Left ventricle myocardium inferior (tissue), 1 donor: ENCODE measurements around the gene CIB1. TPM values are rescaled to one million over a fixed set of nuclear protein-coding genes. Genes with fewer than 3 reads are reported as not detected.
A peak's percentile ranks its signal among the peaks of the same experiment; 100 is the strongest.
"Not testable (repeated sequence)": the region's sequence is repeated elsewhere in the genome, so short reads cannot be mapped to it uniquely, and the experiment has no call there.

Source experiments
- DNase-seq: peaks from one replicate; pipeline ENCODE4 v3.0.0-alpha.2; 2020
- H3K27ac ChIP-seq: fragments of 200-600 bp; replicated peaks from 2 replicates; pipeline ENCODE4 v1.8.0; 2021
- H3K27me3 ChIP-seq: fragments of 200-600 bp; 2 replicates; pipeline ENCODE4 v1.8.0; 2021; ENCODE audit warnings: low read depth
- H3K36me3 ChIP-seq: fragments of 200-600 bp; 2 replicates; pipeline ENCODE4 v1.8.0; 2021
- H3K4me1 ChIP-seq: fragments of 200-600 bp; 2 replicates; pipeline ENCODE4 v1.8.0; 2021
- H3K4me3 ChIP-seq: fragments of 200-600 bp; 2 replicates; pipeline ENCODE4 v1.8.0; 2021; ENCODE audit warnings: mild to moderate bottlenecking, moderate library complexity
- H3K9me3 ChIP-seq: fragments of 200-600 bp; replicated peaks from 2 replicates; pipeline ENCODE4 v1.8.0; 2021
- CTCF ChIP-seq: fragments of 200-600 bp; IDR thresholded peaks from 2 replicates; pipeline ENCODE4 v1.8.0; 2021; ENCODE audit warnings: antibody characterized with exemption, mild to moderate bottlenecking, borderline replicate concordance
- intact Hi-C: fragments of 100-400 bp; cut with micrococcal nuclease; formaldehyde crosslinking; loops from one replicate; pipeline ENCODE4 v1.11.0; 2022
- long read RNA-seq: library from polyadenylated mRNA; unstranded; transcript quantifications from one replicate; pipeline ENCODE4 v2.0.0, GENCODE V29; 2021
- total RNA-seq: library from RNA; stranded (reverse); fragmentation: NEBNext Ultra II Directional; extraction: Animal tissue kit (Norgen Biotek cat#: 25700); gene quantifications from one replicate; pipeline ENCODE4 v1.2.1, GENCODE V29; 2021
- donor health status: DM: no; HTN: yes; CAD: no; lungs with severe emphysema.

Gene CIB1
- 69.6 TPM for total RNA-seq
- long read RNA-seq, transcript CIB1-201 (7 exons, 1,247 nt) = major isoform, 62 of 76 reads
- long read RNA-seq, partial matches to known transcripts = 3 of 76 reads
- long read RNA-seq, other reads (novel, unspliced or antisense) = 11 of 76 reads

GRCh38 chr15:90233387-90234095, at the start of gene CIB1:
Gene CIB1 (minus strand): TSS chr15:90233941. CDS start chr15:90233885, 56 bp downstream.
- H3K9me3 ChIP-seq = no peaks in the 10 kb centered on the region
- DNase-seq = peak; percentile 98
- peak within 1 kb of the TSS; percentile 74 for H3K4me3 ChIP-seq
- peak; percentile 62 for TF ChIP-seq CTCF
- intact Hi-C loops = no loop called here
- peaks cover 61% of the 10 kb centered on the region for H3K4me1 ChIP-seq
- no peaks in the 10 kb centered on the region for H3K27me3 ChIP-seq
- H3K27ac ChIP-seq = peak within 1 kb of the TSS; percentile 92
- peaks cover 62% of the 10 kb centered on the region for H3K36me3 ChIP-seq

- H3K27ac ChIP-seq, H3K4me1 ChIP-seq, intact Hi-C loops, DNase-seq, H3K27me3 ChIP-seq, H3K9me3 ChIP-seq, H3K4me3 ChIP-seq, H3K36me3 ChIP-seq: not testable (repeated sequence)
Measured at GRCh38 chr15:90281637-90282036, 47.9 kb upstream of the CIB1 start.

- H3K4me3 ChIP-seq, DNase-seq, H3K27me3 ChIP-seq, H3K4me1 ChIP-seq, H3K36me3 ChIP-seq, H3K9me3 ChIP-seq, intact Hi-C loops, H3K27ac ChIP-seq: not testable (repeated sequence)
Measured at GRCh38 chr15:90280743-90281142, 47.0 kb upstream of the CIB1 start.

- H3K4me1 ChIP-seq, H3K9me3 ChIP-seq, DNase-seq, intact Hi-C loops, H3K27ac ChIP-seq, H3K4me3 ChIP-seq, H3K27me3 ChIP-seq: not testable (repeated sequence)
- H3K36me3 ChIP-seq = peaks cover 17% of the 10 kb centered on the region
Measured at GRCh38 chr15:90278467-90278866, 44.7 kb upstream of the CIB1 start.

- Histone ChIP-seq H3K27ac (peak overlapping the region; percentile 58), H3K27me3 (no peaks in the 10 kb centered on the region), H3K9me3 (no peaks in the 10 kb centered on the region), H3K36me3 (peaks cover 65% of the 10 kb centered on the region), H3K4me1 (peaks cover 69% of the 10 kb centered on the region), H3K4me3 (no peak overlapping the region)
- intact Hi-C loops = no loop called here
- DNase-seq = no peak
- no peak for TF ChIP-seq CTCF
Measured at GRCh38 chr15:90271459-90272166, 37.9 kb upstream of the CIB1 start.

- no peak for TF ChIP-seq CTCF
- Histone ChIP-seq H3K36me3 (peaks cover 61% of the 10 kb centered on the region), H3K4me1 (peaks cover 79% of the 10 kb centered on the region), H3K27me3 (no peaks in the 10 kb centered on the region), H3K4me3 (no peak overlapping the region), H3K9me3 (no peaks in the 10 kb centered on the region), H3K27ac (peak overlapping the region; percentile 58)
- intact Hi-C loops = no loop called here
- no peak for DNase-seq
Measured at GRCh38 chr15:90270502-90271150, 36.9 kb upstream of the CIB1 start.

GRCh38 chr15:90268415-90268814, 34.7 kb upstream of the CIB1 start:
- intact Hi-C loops = no loop called here
- DNase-seq = no peak
- no peak overlapping the region for H3K27ac ChIP-seq
- peaks cover 48% of the 10 kb centered on the region for H3K36me3 ChIP-seq
- no peaks in the 10 kb centered on the region for H3K27me3 ChIP-seq
- no peak for TF ChIP-seq CTCF
- no peaks in the 10 kb centered on the region for H3K9me3 ChIP-seq
- H3K4me3 ChIP-seq = peak overlapping the region; percentile 87
- H3K4me1 ChIP-seq = peaks cover 96% of the 10 kb centered on the region
